Suppressor macrophage treated with lipopolysaccharide for 1 hour (primary cell): ENCODE data around the gene HMGXB3.

Experiments
- DNase-seq, 3 donors: peaks; one replicate each; pipeline ENCODE4 v3.0.0-alpha.2; 2020 to 2022

Gene HMGXB3

GRCh38 chr5:150000256-150000989, at the start of gene HMGXB3, which contains the start of gene TIGD6:
Gene HMGXB3 (plus strand): TSS chr5:150000739. CDS start chr5:150004853, 4,114 bp downstream.
Gene TIGD6 (minus strand): TSS chr5:150000654. CDS start chr5:149996348, 4,306 bp downstream.
- peak; percentile 88 to 91 (median 90) for DNase-seq

- DNase-seq: no peak
Measured at GRCh38 chr5:149951138-149951749, 49.3 kb upstream of the HMGXB3 start.

- no peak for DNase-seq
Measured at GRCh38 chr5:149953436-149954121, 47.0 kb upstream of the HMGXB3 start.

GRCh38 chr5:149954798-149955197, 45.7 kb upstream of the HMGXB3 start:
- DNase-seq: no peak

GRCh38 chr5:149956685-149957084, 43.9 kb upstream of the HMGXB3 start:
- DNase-seq: no peak

GRCh38 chr5:149957855-149958254, 42.7 kb upstream of the HMGXB3 start:
- no peak for DNase-seq

- peak; percentile 81 to 97 (median 86) for DNase-seq
Measured at GRCh38 chr5:149959406-149960236, 40.9 kb upstream of the HMGXB3 start.

GRCh38 chr5:149960272-149961185, 40.0 kb upstream of the HMGXB3 start, which contains the start of gene SLC26A2:
Gene SLC26A2 (plus strand): TSS chr5:149960758. CDS start chr5:149977653, 16,895 bp downstream.
- DNase-seq: peak; percentile 98

- DNase-seq: no peak
Measured at GRCh38 chr5:149961186-149961685, 39.3 kb upstream of the HMGXB3 start.

- peak; percentile 31 to 51 (median 46) for DNase-seq
Measured at GRCh38 chr5:149961957-149962409, 38.6 kb upstream of the HMGXB3 start.

- DNase-seq: no peak
Measured at GRCh38 chr5:149962601-149963300, 37.8 kb upstream of the HMGXB3 start.

- DNase-seq: no peak
Measured at GRCh38 chr5:149963729-149964128, 36.8 kb upstream of the HMGXB3 start.

- no peak for DNase-seq
Measured at GRCh38 chr5:149966946-149967345, 33.6 kb upstream of the HMGXB3 start.

- DNase-seq: no peak
Measured at GRCh38 chr5:149969181-149969930, 31.2 kb upstream of the HMGXB3 start.

- DNase-seq: no peak
Measured at GRCh38 chr5:149975409-149975808, 25.1 kb upstream of the HMGXB3 start.

- DNase-seq: no peak
Measured at GRCh38 chr5:149979896-149980295, 20.6 kb upstream of the HMGXB3 start.

- no peak for DNase-seq
Measured at GRCh38 chr5:149981206-149981605, 19.3 kb upstream of the HMGXB3 start.

GRCh38 chr5:149982505-149982904, 18.0 kb upstream of the HMGXB3 start:
- no peak for DNase-seq

GRCh38 chr5:149988126-149988525, 12.4 kb upstream of the HMGXB3 start:
- no peak for DNase-seq
